ENCODE data around the gene HOXB4. TPM values are rescaled to one million over a fixed set of nuclear protein-coding genes. Genes with fewer than 3 reads are reported as not detected.

HOXB4 gene
- total RNA-seq, 1 experiment from 2014 or later, result 27.9 TPM

DNA sequence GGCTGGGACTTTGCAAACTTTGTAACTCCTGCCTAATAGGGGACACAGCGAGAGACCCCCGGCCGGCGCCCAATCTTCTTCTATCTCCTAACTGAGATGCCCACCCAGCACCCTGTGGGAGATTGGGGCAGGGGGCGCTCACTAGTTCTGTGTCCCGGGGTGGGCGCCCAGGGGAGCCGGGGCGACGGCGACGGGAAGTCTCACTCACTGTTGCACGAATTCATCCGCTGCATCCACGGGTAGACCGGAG is 19.3 kb upstream of the HOXB4 start:
- H3K4me1 ChIP-seq (ENCODE audit: control insufficient read depth, insufficient read depth, low read length), result peaks cover 54% of the 10 kb centered on the region
- BruUV-seq (replicated peaks), result no TSS peak
- ChIA-PET CTCF (no interaction called here), POLR2A (interaction anchor here (0.6 to 2.1 kb wide), 3 partner anchors 9 to 540 kb away, joined by 3 to 7 read pairs (median 5); no protein-coding TSS in a partner anchor)
- TF ChIP-seq REST (IDR thresholded peaks at IDR 0.05; ENCODE audit: insufficient read depth in 1 of 2, low read depth in 2 of 2, low read length in 1 of 2), result no peak
- no peak for TF ChIP-seq POLR2AphosphoS5 (IDR thresholded peaks at IDR 0.05; ENCODE audit: low read depth, low read length)
- TF ChIP-seq, protein P1, sequence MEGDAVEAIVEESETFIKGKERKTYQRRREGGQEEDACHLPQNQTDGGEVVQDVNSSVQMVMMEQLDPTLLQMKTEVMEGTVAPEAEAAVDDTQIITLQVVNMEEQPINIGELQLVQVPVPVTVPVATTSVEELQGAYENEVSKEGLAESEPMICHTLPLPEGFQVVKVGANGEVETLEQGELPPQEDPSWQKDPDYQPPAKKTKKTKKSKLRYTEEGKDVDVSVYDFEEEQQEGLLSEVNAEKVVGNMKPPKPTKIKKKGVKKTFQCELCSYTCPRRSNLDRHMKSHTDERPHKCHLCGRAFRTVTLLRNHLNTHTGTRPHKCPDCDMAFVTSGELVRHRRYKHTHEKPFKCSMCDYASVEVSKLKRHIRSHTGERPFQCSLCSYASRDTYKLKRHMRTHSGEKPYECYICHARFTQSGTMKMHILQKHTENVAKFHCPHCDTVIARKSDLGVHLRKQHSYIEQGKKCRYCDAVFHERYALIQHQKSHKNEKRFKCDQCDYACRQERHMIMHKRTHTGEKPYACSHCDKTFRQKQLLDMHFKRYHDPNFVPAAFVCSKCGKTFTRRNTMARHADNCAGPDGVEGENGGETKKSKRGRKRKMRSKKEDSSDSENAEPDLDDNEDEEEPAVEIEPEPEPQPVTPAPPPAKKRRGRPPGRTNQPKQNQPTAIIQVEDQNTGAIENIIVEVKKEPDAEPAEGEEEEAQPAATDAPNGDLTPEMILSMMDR (IDR thresholded peaks at IDR 0.05), result no peak
- no peak for TF ChIP-seq TCF7L2 (IDR thresholded peaks at IDR 0.05; ENCODE audit: low read depth, low read length)
- no peak for TF ChIP-seq SIN3A (IDR thresholded peaks at IDR 0.05; ENCODE audit: borderline replicate concordance, insufficient read depth, low read depth, low read length)
- H3K4me3 ChIP-seq (ENCODE audit: low read depth in 2 of 2, low read length in 2 of 2), result peak overlapping the region; percentile 70 to 99
- in situ Hi-C loops (cut with HindIII; ENCODE audit: low pct_unique_long_range_greater_than_20kb, low sequenced_read_pairs) (no loop called here), intact Hi-C loops (cut with micrococcal nuclease; ENCODE audit: unreplicated experiment) (no loop called here)
- no peak for DNase-seq (ENCODE audit: low read depth, low spot score)
- H3K9me3 ChIP-seq (ENCODE audit: control insufficient read depth, insufficient read depth, low read depth, low read length), result no peaks in the 10 kb centered on the region
- no peaks in the 10 kb centered on the region for H3K27me3 ChIP-seq (ENCODE audit: control insufficient read depth, insufficient read depth, low read length)
- H3K36me3 ChIP-seq (ENCODE audit: control insufficient read depth, insufficient read depth, low read length), result no peaks in the 10 kb centered on the region; the same call in 1 of the 2 replicates
- ATAC-seq, result no peak
- peak overlapping the region; percentile 99 for H3K27ac ChIP-seq (ENCODE audit: low read length)

DNA sequence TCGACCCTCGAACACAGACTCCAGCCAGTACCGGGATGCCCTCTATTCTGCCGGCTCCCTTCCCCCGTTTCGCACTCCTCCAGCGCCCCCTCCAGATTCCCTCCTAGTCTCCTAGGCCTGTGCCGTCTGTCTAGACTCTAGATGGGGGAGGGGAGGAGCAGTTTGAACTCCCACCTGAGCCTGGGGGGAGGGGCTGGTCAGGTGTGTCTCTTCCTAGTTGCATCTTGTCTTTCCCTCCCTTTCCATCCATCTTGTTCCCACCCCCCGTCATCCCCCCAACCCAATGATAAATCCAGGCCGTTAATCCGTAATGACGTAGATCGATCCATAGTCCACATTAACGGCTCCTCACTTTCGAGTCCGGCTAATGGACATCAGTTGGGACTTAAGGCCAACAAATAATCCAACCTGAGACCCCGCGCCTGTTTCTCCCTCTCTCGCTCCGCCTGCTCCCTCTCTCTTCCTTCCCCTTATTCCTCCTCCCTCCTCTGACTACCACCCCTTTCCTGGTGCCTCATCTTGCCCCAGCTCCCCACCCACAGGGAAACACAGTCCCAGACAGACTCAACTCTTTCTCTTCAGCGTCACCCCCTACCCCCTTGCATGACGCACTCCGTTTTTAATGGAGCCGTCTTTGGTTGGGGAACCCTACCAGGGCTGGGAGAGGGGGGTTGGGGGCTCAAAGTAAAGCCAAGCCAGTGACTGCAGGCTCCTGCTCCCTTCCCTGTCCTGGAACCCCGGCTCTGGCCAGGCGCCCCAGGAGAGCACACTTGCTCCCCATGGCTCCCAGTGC is 18.8 kb upstream of the HOXB4 start:
- H3K36me3 ChIP-seq (ENCODE audit: control insufficient read depth, insufficient read depth, low read length), result no peaks in the 10 kb centered on the region; the same call in 1 of the 2 replicates
- BruUV-seq (replicated peaks), result TSS peak; percentile 24
- ATAC-seq (peak; percentile 7), DNase-seq (ENCODE audit: low read depth, low spot score) (no peak)
- peak overlapping the region; percentile 99 for H3K27ac ChIP-seq (ENCODE audit: low read length)
- intact Hi-C loops (cut with micrococcal nuclease; ENCODE audit: unreplicated experiment) (no loop called here), in situ Hi-C loops (cut with HindIII; ENCODE audit: low pct_unique_long_range_greater_than_20kb, low sequenced_read_pairs) (no loop called here)
- H3K4me3 ChIP-seq (ENCODE audit: low read depth in 2 of 2, low read length in 2 of 2), result peak overlapping the region; percentile 70 to 99
- ChIA-PET CTCF (interaction anchor here (0.6 kb wide), 1 partner anchor 20 kb away, joined by 3 read pairs; no protein-coding TSS in a partner anchor), POLR2A (interaction anchor here (0.6 to 1.0 kb wide), 4 partner anchors 8 to 56 kb away, joined by 3 to 13 read pairs (median 4); partner anchors contain the start of gene HOXB6)
- peaks cover 55% of the 10 kb centered on the region for H3K4me1 ChIP-seq (ENCODE audit: control insufficient read depth, insufficient read depth, low read length)
- H3K27me3 ChIP-seq (ENCODE audit: control insufficient read depth, insufficient read depth, low read length), result no peaks in the 10 kb centered on the region
- H3K9me3 ChIP-seq (ENCODE audit: control insufficient read depth, insufficient read depth, low read depth, low read length), result no peaks in the 10 kb centered on the region
- TF ChIP-seq REST (IDR thresholded peaks at IDR 0.05; ENCODE audit: insufficient read depth in 1 of 2, low read depth in 2 of 2, low read length in 1 of 2), result no peak
- TF ChIP-seq POLR2AphosphoS5 (IDR thresholded peaks at IDR 0.05; ENCODE audit: low read depth, low read length), result peak; percentile 64
- 0 out of 2 replicates have a peak, but pooled peaks have one; percentile 42 for TF ChIP-seq SIN3A (IDR thresholded peaks at IDR 0.05; ENCODE audit: borderline replicate concordance, insufficient read depth, low read depth, low read length)
- TF ChIP-seq TCF7L2 (IDR thresholded peaks at IDR 0.05; ENCODE audit: low read depth, low read length), result no peak
- TF ChIP-seq, protein P1 (IDR thresholded peaks at IDR 0.05), result peak; percentile 41

Measured in Panc1 (cell line).